DOHH2 (cell line): ENCODE measurements around the gene CHMP6.

Source experiments
- EZH2phosphoT487 ChIP-seq: fragments of 200-600 bp; sonication (generic); IDR thresholded peaks from 2 replicates; pipeline ENCODE4 v1.6.1; 2017; ENCODE audit warnings: borderline replicate concordance, mild to moderate bottlenecking, antibody characterized with exemption, low read length, moderate library complexity, mixed read lengths
- TF ChIP-seq, protein P1 (sequence below): fragments of 200-600 bp; sonication (generic); IDR thresholded peaks from one replicate; pipeline ENCODE4 v1.5.1; 2014; ENCODE audit warnings: antibody characterized with exemption, mild to moderate bottlenecking, low read depth, low read length; ENCODE audit not compliant: poor library complexity, severe bottlenecking

- TF ChIP-seq, protein P1, sequence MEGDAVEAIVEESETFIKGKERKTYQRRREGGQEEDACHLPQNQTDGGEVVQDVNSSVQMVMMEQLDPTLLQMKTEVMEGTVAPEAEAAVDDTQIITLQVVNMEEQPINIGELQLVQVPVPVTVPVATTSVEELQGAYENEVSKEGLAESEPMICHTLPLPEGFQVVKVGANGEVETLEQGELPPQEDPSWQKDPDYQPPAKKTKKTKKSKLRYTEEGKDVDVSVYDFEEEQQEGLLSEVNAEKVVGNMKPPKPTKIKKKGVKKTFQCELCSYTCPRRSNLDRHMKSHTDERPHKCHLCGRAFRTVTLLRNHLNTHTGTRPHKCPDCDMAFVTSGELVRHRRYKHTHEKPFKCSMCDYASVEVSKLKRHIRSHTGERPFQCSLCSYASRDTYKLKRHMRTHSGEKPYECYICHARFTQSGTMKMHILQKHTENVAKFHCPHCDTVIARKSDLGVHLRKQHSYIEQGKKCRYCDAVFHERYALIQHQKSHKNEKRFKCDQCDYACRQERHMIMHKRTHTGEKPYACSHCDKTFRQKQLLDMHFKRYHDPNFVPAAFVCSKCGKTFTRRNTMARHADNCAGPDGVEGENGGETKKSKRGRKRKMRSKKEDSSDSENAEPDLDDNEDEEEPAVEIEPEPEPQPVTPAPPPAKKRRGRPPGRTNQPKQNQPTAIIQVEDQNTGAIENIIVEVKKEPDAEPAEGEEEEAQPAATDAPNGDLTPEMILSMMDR = no peak
- no peak for TF ChIP-seq EZH2phosphoT487
Measured at GRCh38 chr17:80981929-80982425, 9.7 kb upstream of the CHMP6 start.
